ENCODE data around the gene SNX10.

SNX10 gene

GRCh38 chr7:26349005-26349915 lies 57.6 kb downstream of the SNX10 start:
- in situ Hi-C loops (cut with MboI; ENCODE audit: low sequenced_read_pairs, unreplicated experiment): no loop called here
- DNase-seq (ENCODE audit: low spot score): no peak
- TF ChIP-seq, protein P1, sequence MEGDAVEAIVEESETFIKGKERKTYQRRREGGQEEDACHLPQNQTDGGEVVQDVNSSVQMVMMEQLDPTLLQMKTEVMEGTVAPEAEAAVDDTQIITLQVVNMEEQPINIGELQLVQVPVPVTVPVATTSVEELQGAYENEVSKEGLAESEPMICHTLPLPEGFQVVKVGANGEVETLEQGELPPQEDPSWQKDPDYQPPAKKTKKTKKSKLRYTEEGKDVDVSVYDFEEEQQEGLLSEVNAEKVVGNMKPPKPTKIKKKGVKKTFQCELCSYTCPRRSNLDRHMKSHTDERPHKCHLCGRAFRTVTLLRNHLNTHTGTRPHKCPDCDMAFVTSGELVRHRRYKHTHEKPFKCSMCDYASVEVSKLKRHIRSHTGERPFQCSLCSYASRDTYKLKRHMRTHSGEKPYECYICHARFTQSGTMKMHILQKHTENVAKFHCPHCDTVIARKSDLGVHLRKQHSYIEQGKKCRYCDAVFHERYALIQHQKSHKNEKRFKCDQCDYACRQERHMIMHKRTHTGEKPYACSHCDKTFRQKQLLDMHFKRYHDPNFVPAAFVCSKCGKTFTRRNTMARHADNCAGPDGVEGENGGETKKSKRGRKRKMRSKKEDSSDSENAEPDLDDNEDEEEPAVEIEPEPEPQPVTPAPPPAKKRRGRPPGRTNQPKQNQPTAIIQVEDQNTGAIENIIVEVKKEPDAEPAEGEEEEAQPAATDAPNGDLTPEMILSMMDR (IDR thresholded peaks at IDR 0.05; ENCODE audit: borderline replicate concordance, control extremely low read depth, extremely low read depth, insufficient read depth, missing control alignments): no peak

GRCh38 chr7:26351171-26351570 lies 59.5 kb downstream of the SNX10 start:
- DNase-seq (ENCODE audit: low spot score): no peak
- TF ChIP-seq, protein P1 (IDR thresholded peaks at IDR 0.05; ENCODE audit: borderline replicate concordance, control extremely low read depth, extremely low read depth, insufficient read depth, missing control alignments): no peak
- in situ Hi-C loops (cut with MboI; ENCODE audit: low sequenced_read_pairs, unreplicated experiment): no loop called here

- in situ Hi-C loops (cut with MboI; ENCODE audit: low sequenced_read_pairs, unreplicated experiment): loop anchor here (5.0 kb wide), 1 partner anchor 274 kb away; no protein-coding TSS in a partner anchor
- DNase-seq (ENCODE audit: low spot score): no peak
- TF ChIP-seq, protein P1 (IDR thresholded peaks at IDR 0.05; ENCODE audit: borderline replicate concordance, control extremely low read depth, extremely low read depth, insufficient read depth, missing control alignments): no peak
Observed at GRCh38 chr7:26356229-26356628, 64.6 kb downstream of the SNX10 start.

GRCh38 chr7:26356929-26357798 lies 65.5 kb downstream of the SNX10 start:
- in situ Hi-C loops (cut with MboI; ENCODE audit: low sequenced_read_pairs, unreplicated experiment): loop anchor here (5.0 kb wide), 1 partner anchor 275 kb away; no protein-coding TSS in a partner anchor
- TF ChIP-seq, protein P1 (IDR thresholded peaks at IDR 0.05; ENCODE audit: borderline replicate concordance, control extremely low read depth, extremely low read depth, insufficient read depth, missing control alignments): no peak
- no peak for DNase-seq (ENCODE audit: low spot score)

DNA sequence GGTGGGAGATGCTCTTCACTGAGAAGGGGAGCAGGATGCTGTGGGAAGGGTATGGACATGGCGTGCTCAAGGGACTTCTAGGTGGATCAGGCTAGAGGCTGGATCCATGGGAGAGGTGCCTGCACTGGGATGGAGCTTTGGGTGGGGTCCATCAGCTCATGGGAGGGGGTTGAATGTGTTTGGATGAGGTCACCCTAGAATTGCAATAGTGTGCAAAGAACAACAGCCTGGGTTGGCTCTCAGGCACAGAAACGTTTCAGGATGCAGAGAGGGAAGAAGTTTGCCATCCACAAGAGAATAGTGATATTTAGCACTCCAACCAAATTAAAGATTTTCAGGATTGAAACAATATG lies 66.1 kb downstream of the SNX10 start:
- TF ChIP-seq, protein P1 (IDR thresholded peaks at IDR 0.05; ENCODE audit: borderline replicate concordance, control extremely low read depth, extremely low read depth, insufficient read depth, missing control alignments): no peak
- in situ Hi-C loops (cut with MboI; ENCODE audit: low sequenced_read_pairs, unreplicated experiment): loop anchor here (5.0 kb wide), 1 partner anchor 275 kb away; no protein-coding TSS in a partner anchor

DNA sequence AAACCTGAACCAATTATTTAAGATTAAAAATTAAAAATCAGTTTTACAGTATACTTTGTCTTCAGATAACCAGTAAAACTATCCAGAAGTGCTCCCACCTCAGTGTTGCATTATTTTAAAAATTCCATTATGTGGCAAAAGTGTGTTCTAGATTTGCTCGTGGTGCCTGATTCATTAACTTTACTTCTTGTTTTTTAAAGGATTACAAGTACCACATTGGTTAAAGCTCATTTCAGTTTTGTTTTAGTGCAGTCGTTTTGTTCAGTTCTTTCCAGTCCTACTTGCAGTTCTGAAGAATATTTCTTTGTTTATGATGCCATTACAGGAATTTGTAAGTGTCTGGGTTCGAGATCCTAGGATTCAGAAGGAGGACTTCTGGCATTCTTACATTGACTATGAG lies 69.0 kb downstream of the SNX10 start:
- TF ChIP-seq, protein P1 (IDR thresholded peaks at IDR 0.05; ENCODE audit: borderline replicate concordance, control extremely low read depth, extremely low read depth, insufficient read depth, missing control alignments): no peak

More for the DNA sequence above, 66.1 kb downstream of the SNX10 start:
- no peak for DNase-seq (ENCODE audit: low spot score)

More for the DNA sequence above, 69.0 kb downstream of the SNX10 start:
- in situ Hi-C loops (cut with MboI; ENCODE audit: low sequenced_read_pairs, unreplicated experiment): loop anchor here (10.0 kb wide), 1 partner anchor 156 kb away; the partner anchor contains the start of genes CBX3 and HNRNPA2B1
- no peak for DNase-seq (ENCODE audit: low spot score)

All from GM13976 (cell line).